Fibroblast of peridontal ligament (primary cell): ENCODE measurements around the gene ZNF225.
"Not testable (repeated sequence)": the region's sequence is repeated elsewhere in the genome, so short reads cannot be mapped to it uniquely, and the experiment has no call there.

Experiments
- DNase-seq: peaks from one replicate; pipeline ENCODE4 v3.0.0-alpha.2; 2010; ENCODE audit errors: extremely low read depth

The ZNF225 gene

GRCh38 chr19:44113138-44113783 is at the start of gene ZNF225:
Gene ZNF225 (plus strand): TSS chr19:44113399. CDS start chr19:44115828, 2,429 bp downstream.
- peak; percentile 99 for DNase-seq

GRCh38 chr19:44066305-44066704 is 46.9 kb upstream of the ZNF225 start:
- DNase-seq, result no peak

- DNase-seq, result no peak
These were observed 43.8 kb upstream of the ZNF225 start for GRCh38 chr19:44069415-44069814.

- peak; percentile 87 for DNase-seq
These were observed 41.2 kb upstream of the ZNF225 start, which contains the start of gene ZNF284 for GRCh38 chr19:44071824-44072542. Gene ZNF284 (plus strand): TSS chr19:44072159. CDS start chr19:44076390, 4,231 bp downstream.

- DNase-seq, result peak; percentile 10
These were observed 40.4 kb upstream of the ZNF225 start for GRCh38 chr19:44072543-44073401.

GRCh38 chr19:44076325-44076724 is 36.9 kb upstream of the ZNF225 start:
- no peak for DNase-seq

GRCh38 chr19:44092108-44092507 is 21.1 kb upstream of the ZNF225 start:
- no peak for DNase-seq

- peak; percentile 90 for DNase-seq
These were observed 19.1 kb upstream of the ZNF225 start, which contains the start of gene ZNF224 for GRCh38 chr19:44093931-44094765. Gene ZNF224 (plus strand): TSS chr19:44094361. CDS start chr19:44097874, 3,513 bp downstream.

GRCh38 chr19:44107751-44108150 is 5.4 kb upstream of the ZNF225 start:
- DNase-seq, result no peak

GRCh38 chr19:44109458-44109857 is 3.7 kb upstream of the ZNF225 start:
- no peak for DNase-seq

- peak; percentile 88 for DNase-seq
These were observed 1.2 kb upstream of the ZNF225 start for GRCh38 chr19:44111910-44112463.

GRCh38 chr19:44112802-44113137 is 429 bp upstream of the ZNF225 start:
- DNase-seq, result no peak

- peak; percentile 1 for DNase-seq
These were observed 688 bp downstream of the ZNF225 start for GRCh38 chr19:44113784-44114390.

- not testable (repeated sequence) for DNase-seq
These were observed 8.0 kb downstream of the ZNF225 start for GRCh38 chr19:44121162-44121561.

- no peak for DNase-seq
These were observed 18.8 kb downstream of the ZNF225 start for GRCh38 chr19:44131955-44132354.

GRCh38 chr19:44141191-44142058 is 28.2 kb downstream of the ZNF225 start, which contains the start of gene ZNF234:
Gene ZNF234 (plus strand): TSS chr19:44141554. CDS start chr19:44144633, 3,079 bp downstream.
- peak; percentile 84 for DNase-seq

- peak; percentile 48 for DNase-seq
These were observed 28.8 kb downstream of the ZNF225 start for GRCh38 chr19:44142059-44142433.

GRCh38 chr19:44149776-44150175 is 36.6 kb downstream of the ZNF225 start:
- no peak for DNase-seq

- no peak for DNase-seq
These were observed 38.3 kb downstream of the ZNF225 start for GRCh38 chr19:44151491-44151890.

GRCh38 chr19:44156475-44156874 is 43.3 kb downstream of the ZNF225 start:
- DNase-seq, result no peak
